Amygdala (tissue), 56 donors: ENCODE measurements around the gene BAHCC1.

Experiments used
- DNase-seq, 56 donors: peaks; one replicate each; lab custom pipeline; 2025; lab: John Stamatoyannopoulos, UW

Gene BAHCC1

DNA sequence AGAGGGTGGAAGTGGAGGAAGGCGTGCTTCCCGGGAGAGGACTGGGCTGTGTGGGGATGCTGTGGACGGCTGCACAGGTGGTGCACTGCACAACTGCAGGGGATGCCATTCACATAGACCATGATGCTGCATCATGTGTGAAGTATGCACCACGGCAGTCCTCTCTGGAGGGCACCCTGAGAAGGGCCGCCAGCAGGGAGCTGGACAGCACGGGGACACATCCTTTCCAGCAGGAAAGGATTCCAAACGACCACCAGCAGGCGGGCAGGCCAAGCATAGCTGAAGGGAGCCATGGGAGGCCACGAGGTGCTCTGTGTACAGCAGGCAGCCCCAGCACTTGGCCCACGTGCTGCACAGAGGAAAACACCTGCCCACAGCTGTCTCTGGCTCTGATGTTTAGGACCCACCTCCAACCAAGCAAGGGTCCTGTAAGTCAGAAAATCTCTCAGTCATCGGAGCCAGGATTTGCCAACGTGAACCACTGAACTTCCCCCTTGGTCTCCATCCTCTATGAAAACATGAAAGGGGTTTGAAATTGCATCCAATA, 107.3 kb downstream of the BAHCC1 start:
- no peak for DNase-seq

DNA sequence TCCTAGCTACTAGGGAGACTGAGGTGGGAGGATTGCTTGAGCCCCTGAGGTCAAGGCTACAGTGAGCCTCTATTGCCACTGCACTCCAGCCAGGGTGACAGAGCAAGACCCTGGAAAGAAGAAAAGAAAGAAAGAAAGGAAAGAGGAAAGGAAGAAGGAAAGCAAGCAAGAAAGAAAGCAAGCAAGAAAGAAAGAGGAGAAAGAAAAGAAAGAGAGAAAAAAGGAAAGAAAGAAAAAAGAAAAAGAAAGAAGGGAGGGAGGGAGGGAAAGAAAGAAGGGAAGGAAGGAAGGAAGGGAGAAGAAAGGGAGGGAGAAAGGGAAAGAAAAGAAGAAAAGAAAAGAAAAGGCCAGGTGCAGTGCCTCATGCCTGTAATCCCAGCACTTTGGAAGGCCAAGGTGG, 108.4 kb downstream of the BAHCC1 start:
- DNase-seq, result no peak

DNA sequence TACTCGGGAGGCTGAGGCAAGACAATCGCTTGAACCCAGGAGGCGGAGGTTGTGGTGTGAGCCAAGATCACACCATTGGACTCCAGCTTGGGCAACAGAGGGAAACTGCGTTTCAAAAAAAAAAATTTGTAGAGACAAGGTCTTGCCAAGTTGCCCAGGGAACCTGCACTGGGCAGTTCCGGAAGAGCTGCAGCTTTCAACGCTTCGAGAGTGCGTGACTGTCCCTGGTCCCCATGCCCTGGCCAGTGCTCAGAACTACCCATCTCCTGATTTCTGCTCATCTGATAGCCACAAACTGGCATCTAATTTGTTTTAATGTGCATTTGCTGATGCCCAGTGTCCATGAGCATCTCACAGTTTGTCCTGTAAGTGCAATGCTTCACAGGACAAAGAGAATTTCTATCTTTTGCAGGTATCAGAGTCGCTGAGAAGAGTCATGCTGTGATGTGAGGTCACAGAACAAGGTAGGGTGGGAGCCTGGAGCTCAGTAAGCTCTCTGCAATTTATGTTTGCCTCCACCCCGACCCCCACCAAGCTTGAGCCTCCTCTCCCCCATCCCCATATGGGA, 113.5 kb downstream of the BAHCC1 start:
- DNase-seq, result no peak

- DNase-seq, result peak in 2 of 56 donors; percentile 11 to 31
Measured at GRCh38 chr17:81509207-81509971, 114.1 kb downstream of the BAHCC1 start.

DNA sequence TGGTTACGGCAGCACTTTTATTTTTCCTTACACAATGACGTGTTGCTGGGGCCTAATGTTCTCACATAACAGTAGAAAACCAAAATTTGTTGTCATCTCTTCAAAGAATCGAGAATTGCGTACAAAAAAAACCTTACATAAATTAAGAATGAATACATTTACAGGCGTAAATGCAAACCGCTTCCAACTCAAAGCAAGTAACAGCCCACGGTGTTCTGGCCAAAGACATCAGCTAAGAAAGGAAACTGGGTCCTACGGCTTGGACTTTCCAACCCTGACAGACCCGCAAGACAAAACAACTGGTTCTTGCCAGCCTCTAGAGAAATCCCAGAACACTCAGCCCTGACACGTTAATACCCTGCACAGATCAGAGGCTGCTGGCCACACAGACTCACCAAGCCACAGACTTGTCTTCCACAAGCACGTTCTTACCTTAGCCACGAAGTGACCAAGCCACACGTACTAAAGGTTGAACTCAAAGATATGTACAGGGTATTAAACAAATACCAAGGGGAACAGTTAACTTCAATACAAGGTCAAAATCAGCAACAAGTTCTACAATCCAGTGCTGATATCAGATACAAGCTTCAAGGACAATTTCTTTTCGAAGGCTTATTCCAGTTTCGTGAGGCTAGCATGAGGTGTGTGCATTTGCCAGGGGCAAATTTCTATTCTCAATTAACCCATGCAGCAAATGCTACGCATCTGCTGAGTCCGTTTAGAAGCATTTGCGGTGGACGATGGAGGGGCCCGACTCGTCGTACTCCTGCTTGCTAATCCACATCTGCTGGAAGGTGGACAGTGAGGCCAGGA, 114.9 kb downstream of the BAHCC1 start:
- no peak for DNase-seq

DNA sequence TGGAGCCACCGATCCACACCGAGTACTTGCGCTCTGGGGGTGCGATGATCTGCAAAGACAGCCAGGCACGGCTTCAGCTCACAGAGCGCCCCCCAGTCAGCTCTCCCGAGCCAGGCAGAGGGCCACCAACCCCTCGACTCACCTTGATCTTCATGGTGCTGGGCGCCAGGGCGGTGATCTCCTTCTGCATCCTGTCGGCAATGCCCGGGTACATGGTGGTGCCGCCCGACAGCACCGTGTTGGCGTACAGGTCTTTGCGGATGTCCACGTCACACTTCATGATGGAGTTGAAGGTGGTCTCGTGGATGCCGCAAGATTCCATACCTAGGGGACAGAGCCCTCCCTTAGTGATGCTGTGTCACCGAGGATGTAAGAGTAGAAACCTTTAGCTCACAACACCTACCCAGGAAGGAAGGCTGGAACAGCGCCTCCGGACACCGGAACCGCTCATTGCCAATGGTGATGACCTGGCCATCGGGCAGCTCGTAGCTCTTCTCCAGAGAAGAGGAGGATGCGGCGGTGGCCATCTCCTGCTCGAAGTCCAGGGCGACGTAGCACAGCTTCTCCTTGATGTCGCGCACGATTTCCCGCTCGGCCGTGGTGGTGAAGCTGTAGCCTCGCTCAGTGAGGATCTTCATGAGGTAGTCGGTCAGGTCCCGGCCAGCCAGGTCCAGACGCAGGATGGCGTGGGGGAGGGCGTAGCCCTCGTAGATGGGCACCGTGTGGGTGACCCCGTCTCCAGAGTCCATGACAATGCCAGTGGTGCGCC, 115.7 kb downstream of the BAHCC1 start:
- DNase-seq, result peak in 2 of 56 donors; percentile 26 to 32

GRCh38 chr17:81511554-81511803, 116.2 kb downstream of the BAHCC1 start:
- peak in 1 of 56 donors; percentile 17 for DNase-seq

DNA sequence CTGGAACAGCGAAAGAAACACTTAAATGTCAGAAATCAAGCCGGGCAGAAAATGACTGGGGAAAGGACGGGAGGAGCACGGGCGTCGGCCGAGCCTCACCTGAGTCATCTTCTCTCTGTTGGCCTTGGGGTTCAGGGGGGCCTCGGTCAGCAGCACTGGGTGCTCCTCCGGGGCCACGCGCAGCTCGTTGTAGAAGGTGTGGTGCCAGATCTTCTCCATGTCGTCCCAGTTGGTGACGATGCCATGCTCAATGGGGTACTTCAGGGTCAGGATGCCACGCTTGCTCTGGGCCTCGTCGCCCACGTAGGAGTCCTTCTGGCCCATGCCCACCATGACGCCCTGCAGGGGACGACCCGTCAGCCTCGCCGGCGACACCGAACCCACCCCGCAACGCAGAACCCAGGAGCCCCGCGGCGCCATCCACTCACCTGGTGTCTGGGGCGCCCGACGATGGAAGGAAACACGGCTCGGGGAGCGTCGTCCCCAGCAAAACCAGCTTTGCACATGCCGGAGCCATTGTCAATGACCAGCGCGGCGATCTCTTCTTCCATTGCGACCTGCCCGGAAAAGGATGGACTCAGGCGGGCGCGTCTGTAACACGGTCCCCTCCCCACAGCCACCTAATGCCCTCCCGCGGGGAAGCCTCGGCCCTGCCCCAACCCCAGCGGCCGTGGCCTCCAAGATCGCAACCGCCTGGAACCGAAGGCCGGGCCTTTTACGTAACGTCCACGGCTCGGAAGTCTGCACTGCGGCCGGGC, 116.7 kb downstream of the BAHCC1 start:
- DNase-seq, result no peak

DNA sequence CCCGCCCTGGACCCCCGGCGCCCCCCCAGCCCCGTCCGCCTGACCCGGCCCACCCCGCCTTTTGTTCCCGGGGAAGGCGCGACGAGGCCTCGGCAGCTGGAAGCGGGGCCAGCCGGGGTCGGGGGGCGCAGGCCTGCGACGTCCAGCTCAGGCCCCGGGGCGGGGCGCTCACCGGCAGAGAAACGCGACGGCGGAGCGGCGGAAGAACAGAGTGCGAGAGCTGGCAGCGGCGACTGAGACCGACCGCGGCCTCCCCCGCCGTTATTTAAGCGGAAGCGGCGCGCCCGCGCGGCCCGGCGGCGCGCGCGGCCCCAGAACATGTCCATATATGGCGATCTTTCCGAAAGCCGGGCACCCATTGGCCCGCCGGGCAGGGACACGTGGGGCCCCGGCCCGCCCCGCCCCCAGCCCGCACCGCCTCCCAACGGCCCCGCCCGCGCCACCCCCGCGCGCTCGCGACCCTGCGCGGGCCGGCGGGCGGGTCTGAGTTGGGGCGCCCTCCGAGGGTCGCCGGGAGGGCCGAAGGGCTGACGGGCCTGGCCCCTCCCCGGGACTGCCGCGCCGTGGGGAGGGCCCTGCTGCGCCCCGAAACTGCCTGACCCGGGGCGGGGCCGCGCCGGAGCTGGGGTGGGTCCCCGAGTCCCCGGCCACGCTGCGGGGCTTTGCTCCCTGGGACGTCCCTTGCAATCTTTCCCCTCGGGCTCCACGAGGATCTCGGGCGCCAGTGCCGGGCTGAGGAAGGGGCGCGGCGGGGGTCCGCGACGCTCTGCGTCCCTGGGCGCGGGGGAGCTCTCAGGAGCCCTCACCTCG, 117.5 kb downstream of the BAHCC1 start, which contains the start of gene ACTG1:
TSS of gene ACTG1 (minus strand) at position 238 of the 810 bp plus-strand sequence. CDS start 445 bp downstream, outside the sequence.
- DNase-seq, result peak in 55 of 56 donors; percentile 46 to 94 (median 84)

DNA sequence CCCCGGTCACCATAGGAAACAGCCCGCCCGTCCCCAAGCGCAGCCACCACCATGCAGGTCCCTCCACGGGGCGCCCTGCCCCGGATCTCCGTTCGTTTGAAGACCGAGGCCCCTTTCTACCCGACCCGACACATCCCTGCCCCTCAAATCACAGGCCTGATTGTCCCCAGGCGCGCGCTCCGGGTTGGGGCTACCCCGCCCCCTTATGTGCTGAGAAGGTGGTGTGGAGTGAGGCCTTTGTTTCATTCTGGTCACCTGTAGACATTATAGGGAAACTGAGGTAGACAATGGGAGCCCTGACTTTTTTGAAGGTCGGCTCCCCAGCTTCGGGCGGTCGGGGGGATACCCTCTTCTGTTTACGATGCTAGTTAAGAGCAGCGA, 118.1 kb downstream of the BAHCC1 start:
- DNase-seq, result peak in 29 of 56 donors; percentile 21 to 71 (median 59)

DNA sequence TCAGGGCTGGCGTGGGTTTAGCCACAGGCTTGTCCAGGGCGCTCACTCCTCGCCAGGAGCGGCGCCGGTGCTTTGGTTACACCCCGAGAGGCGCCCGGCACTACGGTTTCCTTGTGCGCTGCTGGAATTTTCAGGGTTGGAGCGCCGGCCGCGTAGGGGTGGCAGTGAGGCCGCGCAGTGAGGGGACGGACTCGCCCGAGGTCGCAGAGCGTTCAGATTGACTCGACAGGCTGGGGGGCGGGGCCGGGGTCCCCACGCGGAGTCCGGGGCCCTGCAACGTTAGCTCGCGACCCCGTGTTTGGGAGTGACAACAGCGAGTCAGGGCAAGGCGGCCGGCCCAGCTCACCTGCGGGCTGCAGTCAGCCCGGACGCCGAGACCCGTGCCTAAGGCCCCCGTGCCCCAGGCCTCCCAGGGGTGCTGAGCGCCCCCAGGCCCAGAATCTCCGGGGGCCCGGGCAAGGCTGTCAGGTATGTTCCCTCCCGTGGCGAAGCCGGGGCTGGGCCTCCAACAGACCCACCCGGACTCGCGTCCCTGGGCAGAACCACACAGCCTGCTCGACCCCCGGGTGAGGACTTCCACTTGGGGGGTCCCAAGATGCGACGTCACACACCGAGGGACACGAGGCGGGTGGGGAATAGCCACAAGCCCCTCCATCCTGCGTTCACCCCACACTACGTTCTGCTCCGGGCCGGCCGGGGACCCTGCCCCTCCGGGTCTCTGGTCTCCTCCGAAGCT, 118.7 kb downstream of the BAHCC1 start:
- peak in 19 of 56 donors; percentile 39 to 71 (median 63) for DNase-seq

- DNase-seq, result no peak
Measured at GRCh38 chr17:81514489-81514738, 119.2 kb downstream of the BAHCC1 start.

GRCh38 chr17:81514739-81515529, 119.7 kb downstream of the BAHCC1 start:
- peak in 22 of 56 donors; percentile 16 to 70 (median 36) for DNase-seq

DNA sequence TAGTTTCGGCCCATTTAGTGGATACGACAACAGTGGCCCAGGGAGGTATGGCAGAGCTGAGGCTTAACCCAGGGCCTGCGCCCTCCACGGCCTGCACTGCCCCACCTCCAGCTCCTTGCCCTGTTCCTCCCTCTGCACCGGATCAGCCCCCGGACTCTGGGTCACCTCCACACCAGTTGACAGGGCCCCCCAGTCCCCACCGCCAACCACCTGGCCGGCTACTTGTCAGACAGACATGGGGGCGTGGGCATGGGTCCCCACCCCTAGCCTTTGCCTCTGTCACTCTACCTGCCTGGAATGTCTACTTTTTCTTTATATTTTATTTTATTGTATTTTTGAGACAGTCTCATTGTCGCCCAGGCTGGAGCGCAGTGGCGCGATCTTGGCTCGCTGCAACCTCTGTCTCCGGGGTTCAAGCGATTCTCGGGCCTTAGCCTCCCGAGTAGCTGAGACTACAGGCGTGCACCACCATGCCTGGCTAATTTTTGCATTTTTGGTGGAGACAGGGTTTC, 120.3 kb downstream of the BAHCC1 start:
- DNase-seq, result no peak
